B cell (primary cell): ENCODE data around the gene PTPRN2. TPM values are rescaled to one million over a fixed set of nuclear protein-coding genes. Genes with fewer than 3 reads are reported as not detected.

Experiments
- ATAC-seq: fragments of 200-7000 bp; cut with Tn5 transposase; one replicate; pipeline ENCODE4 v1.10.0; 2021; ENCODE audit warnings: low read depth, mild to moderate bottlenecking, moderate number of reproducible peaks, moderate library complexity
- CTCF ChIA-PET: fragments of 350-600 bp; sonication (Branson Sonifier 250); formaldehyde crosslinking; loops from one replicate; lab custom pipeline; 2021; ENCODE audit warnings: antibody characterized with exemption, inconsistent platforms; lab: Charles Lee
- POLR2A ChIA-PET: fragments of 350-600 bp; sonication (Branson Sonifier 250); formaldehyde crosslinking; loops from one replicate; lab custom pipeline; 2021; ENCODE audit warnings: antibody characterized with exemption; lab: Charles Lee
- DNase-seq: peaks from one replicate; pipeline ENCODE4 v3.0.0; 2013
- H2AFZ ChIP-seq: 2 replicates; pipeline ENCODE4 v1.6.1; 2012; ENCODE audit warnings: mild to moderate bottlenecking, low read depth, low read length; ENCODE audit not compliant: insufficient read depth, poor library complexity, severe bottlenecking
- H3K27ac ChIP-seq, 2 donors: 1 replicate in 1 of 2; 2 replicates in 1 of 2; pipeline ENCODE4 v1.5.1; 2012 to 2013; ENCODE audit warnings: low read length in 2 of 2, mild to moderate bottlenecking in 2 of 2, moderate library complexity in 1 of 2
- H3K27me3 ChIP-seq, 4 experiments: fragments of 200-600 bp in 1 of 4; sonication (generic) in 1 of 4; replicated peaks in 1 of 4; 1 replicate in 2 of 4; 2 replicates in 2 of 4; pipeline versions ENCODE4 v1.6.1 to v1.7.0; 2013 to 2016; ENCODE audit warnings: low read length in 3 of 4, mild to moderate bottlenecking in 2 of 4, mixed read lengths in 1 of 4, moderate library complexity in 1 of 4; ENCODE audit not compliant: insufficient read depth in 4 of 4, control insufficient read depth in 3 of 4; ENCODE audit errors: control extremely low read depth in 1 of 4
- H3K36me3 ChIP-seq, 2 experiments: replicated peaks in 1 of 2; 1 replicate in 1 of 2; 2 replicates in 1 of 2; pipeline versions ENCODE4 v1.6.1 to v1.7.1; 2013; ENCODE audit warnings: low read length in 1 of 2; ENCODE audit not compliant: insufficient read depth in 2 of 2, control insufficient read depth in 1 of 2; ENCODE audit errors: control extremely low read depth in 1 of 2, extremely low read depth in 1 of 2
- H3K4me1 ChIP-seq, 2 donors: fragments of 200-600 bp in 1 of 2; sonication (generic) in 1 of 2; 1 replicate in 1 of 2; 2 replicates in 1 of 2; pipeline versions ENCODE4 v1.5.1 to v1.6.1; 2013 to 2017; ENCODE audit warnings: low read length in 2 of 2; ENCODE audit not compliant: control insufficient read depth in 2 of 2, insufficient read depth in 2 of 2
- H3K4me2 ChIP-seq: replicated peaks from 2 replicates; pipeline ENCODE3; 2012; ENCODE audit warnings: mild to moderate bottlenecking, low read depth, low read length; ENCODE audit not compliant: poor library complexity, severe bottlenecking
- H3K4me3 ChIP-seq, 5 experiments: fragments of 200-600 bp in 1 of 5; sonication (generic) in 1 of 5; 1 replicate in 3 of 5; 2 replicates in 2 of 5; pipeline versions ENCODE4 v1.5.1 to v1.7.0; 2011 to 2016; ENCODE audit warnings: low read length in 4 of 5, mild to moderate bottlenecking in 4 of 5, low read depth in 2 of 5, control low read depth in 1 of 5, moderate library complexity in 1 of 5; ENCODE audit not compliant: insufficient read depth in 1 of 5; ENCODE audit errors: control extremely low read depth in 1 of 5, extremely low read depth in 1 of 5
- H3K79me2 ChIP-seq: fragments of 200-600 bp; sonication (generic); one replicate; pipeline ENCODE4 v1.6.0; 2016; ENCODE audit warnings: low read length; ENCODE audit not compliant: control insufficient read depth, insufficient read depth
- H3K9ac ChIP-seq: fragments of 200-600 bp; sonication (generic); 2 replicates; pipeline ENCODE4 v1.6.1; 2017; ENCODE audit warnings: mild to moderate bottlenecking, low read length, moderate library complexity
- H3K9me3 ChIP-seq, 3 donors: one replicate each; pipeline versions ENCODE4 v1.6.1 to v1.7.1; 2013; ENCODE audit warnings: low read length in 2 of 3; ENCODE audit not compliant: control insufficient read depth in 2 of 3, insufficient read depth in 1 of 3; ENCODE audit errors: control extremely low read depth in 1 of 3
- H4K20me1 ChIP-seq: 2 replicates; pipeline ENCODE4 v1.6.0; 2012; ENCODE audit warnings: mild to moderate bottlenecking, low read length; ENCODE audit not compliant: insufficient read depth, control insufficient read depth, poor library complexity, severe bottlenecking
- H3K27ac Mint-ChIP-seq: one replicate; pipeline ENCODE4 v1.8.0; 2021; ENCODE audit warnings: mixed read lengths
- H3K27me3 Mint-ChIP-seq: one replicate; pipeline ENCODE4 v1.8.0; 2021; ENCODE audit warnings: mixed read lengths
- H3K4me1 Mint-ChIP-seq: one replicate; pipeline ENCODE4 v1.8.0; 2021; ENCODE audit warnings: mixed read lengths
- H3K4me3 Mint-ChIP-seq: one replicate; pipeline ENCODE4 v1.8.0; 2021; ENCODE audit warnings: mixed read lengths
- H3K9me3 Mint-ChIP-seq: one replicate; pipeline ENCODE4 v1.8.0; 2022; ENCODE audit warnings: mixed read lengths; ENCODE audit not compliant: insufficient read depth
- CTCF ChIP-seq: fragments of 200-600 bp; IDR thresholded peaks from one replicate; pipeline ENCODE4 v1.8.0; 2022; ENCODE audit warnings: antibody characterized with exemption, mild to moderate bottlenecking
- EZH2 ChIP-seq: IDR thresholded peaks from 2 replicates; pipeline ENCODE4 v1.6.1; 2012; ENCODE audit warnings: borderline replicate concordance, low read depth, mild to moderate bottlenecking, moderate library complexity, low read length; ENCODE audit not compliant: insufficient read depth, poor library complexity, severe bottlenecking
- WGBS: methylation state at CpG from one replicate; pipeline ENCODE4 v1.1.5; 2013; ENCODE audit warnings: missing lambda C conversion rate; ENCODE audit not compliant: insufficient coverage; 5-methylcytosine and 5-hydroxymethylcytosine counted together
- intact Hi-C: fragments of 100-400 bp; cut with micrococcal nuclease; formaldehyde crosslinking; loops from one replicate; pipeline ENCODE4 v1.10.0; 2022
- polyA plus RNA-seq: library from polyadenylated mRNA; depleted of rRNA; stranded (reverse); fragments of >200 nt; gene quantifications from 2 replicates; pipeline ENCODE4 v1.2.3, GENCODE V29; 2012
- total RNA-seq, 2 donors: library from RNA; stranded (reverse); fragments of 120-200 nt in 1 of 2; gene quantifications; 1 replicate in 1 of 2; 2 replicates in 1 of 2; pipeline versions ENCODE4 v1.2.3 to v1.2.4, GENCODE V29; 2013 to 2022

PTPRN2 gene
- total and polyA plus RNA-seq, 2 donors (not counting 1 experiment from before 2014, with no cell fraction given), result 2.0 to 5.0 TPM

GRCh38 chr7:158120716-158121115 is 466.9 kb downstream of the PTPRN2 start:
- POLR2A ChIA-PET, result no interaction called here
- TF ChIP-seq CTCF (no peak), EZH2 (no peak)
- DNase-seq, result no peak
- no peak overlapping the region for H3K9ac ChIP-seq
- no peak overlapping the region for H3K4me3 Mint-ChIP-seq
- no peak overlapping the region for H2AFZ ChIP-seq
- no peak overlapping the region for H3K4me2 ChIP-seq
- H3K79me2 ChIP-seq, result no peaks in the 10 kb centered on the region
- no peak overlapping the region for H3K4me3 ChIP-seq
- H3K4me1 Mint-ChIP-seq, result no peaks in the 10 kb centered on the region
- peaks cover 18% of the 10 kb centered on the region for H3K9me3 Mint-ChIP-seq
- no peak overlapping the region for H3K27ac Mint-ChIP-seq
- H3K4me1 ChIP-seq, result no peaks in the 10 kb centered on the region
- H3K27ac ChIP-seq, result no peak overlapping the region
- CTCF ChIA-PET, result no interaction called here
- H3K27me3 ChIP-seq, result no peaks in the 10 kb centered on the region
- peaks cover 3 to 64% (median 9%) of the 10 kb centered on the region in 3 donors for H3K9me3 ChIP-seq
- WGBS, result 73% methylated on average over 6 of the region's 6 CpGs
- H4K20me1 ChIP-seq, result no peaks in the 10 kb centered on the region
- intact Hi-C loops, result no loop called here
- no peaks in the 10 kb centered on the region for H3K27me3 Mint-ChIP-seq
- ATAC-seq, result no peak
- no peaks in the 10 kb centered on the region for H3K36me3 ChIP-seq

- intact Hi-C loops, result no loop called here
- peaks cover 18% of the 10 kb centered on the region for H3K9me3 Mint-ChIP-seq
Observed at GRCh38 chr7:158120316-158120715, 467.3 kb downstream of the PTPRN2 start.

More at GRCh38 chr7:158120316-158120715, 467.3 kb downstream of the PTPRN2 start:
- Mint-ChIP-seq H3K4me3 (no peak overlapping the region), H3K27ac (no peak overlapping the region), H3K4me1 (no peaks in the 10 kb centered on the region), H3K27me3 (no peaks in the 10 kb centered on the region)
- CTCF ChIA-PET, result no interaction called here
- H3K9ac ChIP-seq, result no peak overlapping the region
- POLR2A ChIA-PET, result no interaction called here
- no peak overlapping the region for H2AFZ ChIP-seq
- no peaks in the 10 kb centered on the region for H3K36me3 ChIP-seq
- no peak for ATAC-seq
- TF ChIP-seq CTCF (no peak), EZH2 (no peak)
- no peak overlapping the region for H3K4me3 ChIP-seq
- peaks cover 3 to 63% (median 13%) of the 10 kb centered on the region in 3 donors for H3K9me3 ChIP-seq
- no CpG with 5 or more reads among the region's 4 CpGs for WGBS
- no peaks in the 10 kb centered on the region for H4K20me1 ChIP-seq
- H3K79me2 ChIP-seq, result no peaks in the 10 kb centered on the region
- H3K4me1 ChIP-seq, result no peaks in the 10 kb centered on the region
- H3K27ac ChIP-seq, result no peak overlapping the region
- DNase-seq, result no peak
- no peaks in the 10 kb centered on the region for H3K27me3 ChIP-seq
- H3K4me2 ChIP-seq, result no peak overlapping the region
